GM23248 (cell line): ENCODE measurements around the gene DHX40. TPM values are rescaled to one million over a fixed set of nuclear protein-coding genes. Genes with fewer than 3 reads are reported as not detected.
"Not testable (repeated sequence)": the region's sequence is repeated elsewhere in the genome, so short reads cannot be mapped to it uniquely, and the experiment has no call there.

Experiments
- DNase-seq: peaks from one replicate; pipeline ENCODE4 v3.0.0-alpha.2; 2015
- H2AFZ ChIP-seq: fragments of 200-600 bp; sonication (generic); 2 replicates; pipeline ENCODE4 v1.6.1; 2016; ENCODE audit warnings: antibody characterized with exemption
- H3F3A ChIP-seq: fragments of 200-600 bp; sonication (generic); 2 replicates; pipeline ENCODE4 v1.6.1; 2016; ENCODE audit warnings: mild to moderate bottlenecking, antibody characterized with exemption, mixed run types; ENCODE audit not compliant: insufficient read depth
- H3K27ac ChIP-seq: fragments of 200-600 bp; sonication (generic); 2 replicates; pipeline ENCODE4 v1.5.1; 2016; ENCODE audit warnings: mild to moderate bottlenecking
- H3K27me3 ChIP-seq: fragments of 200-600 bp; sonication (generic); replicated peaks from 2 replicates; pipeline ENCODE4 v1.6.1; 2016; ENCODE audit warnings: mild to moderate bottlenecking; ENCODE audit not compliant: insufficient read depth
- H3K36me3 ChIP-seq: fragments of 200-600 bp; sonication (generic); 2 replicates; pipeline ENCODE4 v1.6.1; 2016; ENCODE audit warnings: low read depth, mild to moderate bottlenecking
- H3K4me1 ChIP-seq: fragments of 200-600 bp; sonication (generic); 2 replicates; pipeline ENCODE4 v1.6.1; 2016; ENCODE audit warnings: mild to moderate bottlenecking; ENCODE audit not compliant: insufficient read depth
- H3K4me2 ChIP-seq: fragments of 200-600 bp; sonication (generic); one replicate; pipeline ENCODE4 v1.6.1; 2016; ENCODE audit warnings: mild to moderate bottlenecking; ENCODE audit not compliant: unreplicated experiment
- H3K4me3 ChIP-seq: fragments of 200-600 bp; sonication (generic); 2 replicates; pipeline ENCODE4 v1.5.1; 2016; ENCODE audit warnings: mild to moderate bottlenecking
- H3K79me2 ChIP-seq: fragments of 200-600 bp; sonication (generic); 2 replicates; pipeline ENCODE4 v1.6.1; 2016; ENCODE audit warnings: mild to moderate bottlenecking; ENCODE audit not compliant: insufficient read depth
- H3K9ac ChIP-seq: fragments of 200-600 bp; sonication (generic); 2 replicates; pipeline ENCODE4 v1.6.1; 2016; ENCODE audit warnings: mild to moderate bottlenecking
- H3K9me2 ChIP-seq: fragments of 200-600 bp; sonication (generic); 2 replicates; pipeline ENCODE4 v1.6.1; 2016; ENCODE audit warnings: mixed run types, mild to moderate bottlenecking, moderate library complexity; ENCODE audit not compliant: insufficient read depth
- H3K9me3 ChIP-seq: fragments of 200-600 bp; sonication (generic); one replicate; pipeline ENCODE4 v1.6.1; 2017; ENCODE audit warnings: low read depth
- H4K20me1 ChIP-seq: fragments of 200-600 bp; sonication (generic); 2 replicates; pipeline ENCODE4 v1.6.0; 2016; ENCODE audit not compliant: insufficient read depth
- EZH2 ChIP-seq: fragments of 200-600 bp; sonication (generic); IDR thresholded peaks from 2 replicates; pipeline ENCODE4 v1.6.1; 2018; ENCODE audit warnings: antibody characterized with exemption, mild to moderate bottlenecking; ENCODE audit not compliant: insufficient read depth, poor library complexity, severe bottlenecking
- EZH2phosphoT487 ChIP-seq: fragments of 200-600 bp; sonication (generic); IDR thresholded peaks from 2 replicates; pipeline ENCODE4 v1.6.1; 2018; ENCODE audit warnings: antibody characterized with exemption, moderate library complexity, mild to moderate bottlenecking, low read depth; ENCODE audit not compliant: insufficient read depth
- WGBS, 2 experiments: methylation state at CpG; one replicate each; pipeline ENCODE4 v1.1.6; 2015 to 2017; ENCODE audit warnings: low lambda C conversion rate in 2 of 2, low coverage in 1 of 2; ENCODE audit errors: missing lambda C conversion rate in 2 of 2; 5-methylcytosine and 5-hydroxymethylcytosine counted together
- in situ Hi-C: fragments of 300-500 bp; cut with MboI; formaldehyde crosslinking; loops from 2 replicates; pipeline ENCODE4 v1.15.0; 2020
- polyA plus RNA-seq: library from polyadenylated mRNA; unstranded; fragments of >200 nt; fragmentation: Nextera tagmentation; extraction: Ambion mirVana; gene quantifications from 2 replicates; pipeline ENCODE4 v1.2.1, GENCODE V29; 2016
- total RNA-seq: library from RNA; depleted of rRNA; stranded (reverse); fragments of >200 nt; shearing (Covaris generic); gene quantifications from 2 replicates; pipeline ENCODE4 v1.2.3, GENCODE V29; 2014

DHX40 gene
- total and polyA plus RNA-seq, 2 experiments from 2014 or later, result 18.9 to 68.5 TPM

DNA sequence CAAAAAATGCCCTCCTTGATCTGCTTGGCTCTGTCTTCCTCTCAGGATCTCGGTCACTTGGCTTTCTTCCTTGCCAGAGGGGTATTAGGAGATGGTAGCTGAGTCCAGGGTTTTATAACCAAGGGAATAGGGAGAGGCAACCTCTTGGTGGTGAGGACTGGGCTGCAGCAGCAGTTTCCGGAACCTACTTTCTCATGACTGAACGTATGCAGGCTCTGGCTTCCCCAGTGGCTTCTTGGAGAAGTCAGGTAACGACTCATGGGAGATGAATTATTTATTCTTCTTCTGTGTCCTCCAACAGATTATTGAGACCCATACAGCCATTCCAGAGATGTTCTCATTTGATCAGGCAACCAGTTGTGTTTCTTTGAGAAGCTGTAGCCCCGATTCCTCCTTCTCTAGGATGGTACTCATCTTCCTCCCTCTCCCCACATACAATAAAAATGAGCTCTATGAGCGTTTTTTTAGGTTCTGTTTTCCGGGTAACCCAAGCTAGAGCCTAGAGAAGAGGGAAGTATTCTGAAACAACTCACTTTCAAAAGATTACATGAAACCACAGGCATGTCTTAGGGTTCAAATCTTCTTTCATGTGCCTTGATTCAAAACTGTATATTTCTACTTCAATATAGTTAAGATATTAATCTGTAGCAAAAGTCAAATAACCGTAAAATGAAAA is 22.3 kb upstream of the DHX40 start:
- H3K4me3 ChIP-seq, result no peak overlapping the region
- H3K9ac ChIP-seq, result no peak overlapping the region
- H3K4me2 ChIP-seq, result no peak overlapping the region
- no peaks in the 10 kb centered on the region for H3K79me2 ChIP-seq
- in situ Hi-C loops, result no loop called here
- no peaks in the 10 kb centered on the region for H3K36me3 ChIP-seq
- H3F3A ChIP-seq, result no peaks in the 10 kb centered on the region
- WGBS, 2 experiments, result 64 to 66% methylated on average over 8 of the region's 8 CpGs
- no peak for DNase-seq
- H3K27me3 ChIP-seq, result peaks cover 15% of the 10 kb centered on the region
- H3K9me2 ChIP-seq, result no peaks in the 10 kb centered on the region
- H2AFZ ChIP-seq, result no peak overlapping the region
- H3K9me3 ChIP-seq, result no peaks in the 10 kb centered on the region
- no peaks in the 10 kb centered on the region for H3K4me1 ChIP-seq
- no peak overlapping the region for H3K27ac ChIP-seq
- no peaks in the 10 kb centered on the region for H4K20me1 ChIP-seq
- TF ChIP-seq EZH2phosphoT487, result no peak
- TF ChIP-seq EZH2, result no peak

DNA sequence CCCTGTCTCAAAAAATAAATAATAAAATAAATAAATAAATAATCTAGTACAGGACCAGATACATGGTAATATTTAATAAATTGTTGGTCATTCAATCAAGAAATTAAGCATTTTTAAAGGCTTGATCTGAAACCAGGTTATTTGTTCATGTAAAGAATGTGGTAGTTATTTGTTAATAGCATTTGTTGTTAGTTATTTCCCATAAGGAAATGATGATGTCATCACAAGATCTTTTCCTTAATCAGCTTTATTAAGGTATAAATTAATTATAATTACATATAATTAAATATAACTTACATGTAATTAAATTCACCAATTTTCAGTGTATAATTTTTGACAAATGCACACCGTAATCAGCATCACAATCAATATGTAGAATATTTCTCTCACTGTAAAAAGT is 19.5 kb upstream of the DHX40 start:
- TF ChIP-seq EZH2phosphoT487 (no peak), EZH2 (no peak)
- Histone ChIP-seq H3K4me3 (no peak overlapping the region), H3K27ac (no peak overlapping the region), H3K4me2 (no peak overlapping the region), H3K9ac (no peak overlapping the region), H3K79me2 (no peaks in the 10 kb centered on the region), H3K36me3 (no peaks in the 10 kb centered on the region), H3F3A (no peaks in the 10 kb centered on the region), H3K4me1 (no peaks in the 10 kb centered on the region), H3K27me3 (peaks cover 7% of the 10 kb centered on the region; the same call in 1 of the 2 replicates), H2AFZ (no peak overlapping the region), H4K20me1 (no peaks in the 10 kb centered on the region), H3K9me3 (no peaks in the 10 kb centered on the region), H3K9me2 (no peaks in the 10 kb centered on the region)
- in situ Hi-C loops, result no loop called here
- 70 to 75% methylated on average over 1 of the region's 1 CpG for WGBS, 2 experiments
- DNase-seq, result no peak

GRCh38 chr17:59547131-59547915 is 18.1 kb upstream of the DHX40 start:
- H3K27me3 ChIP-seq, result peaks cover 7% of the 10 kb centered on the region; the same call in 1 of the 2 replicates
- DNase-seq, result no peak
- 43 to 53% methylated on average over 9 of the region's 9 CpGs for WGBS, 2 experiments
- no peak overlapping the region for H3K27ac ChIP-seq
- no peak overlapping the region for H3K4me3 ChIP-seq
- H3K4me2 ChIP-seq, result no peak overlapping the region
- H3F3A ChIP-seq, result no peaks in the 10 kb centered on the region
- H3K9ac ChIP-seq, result no peak overlapping the region
- no peaks in the 10 kb centered on the region for H3K4me1 ChIP-seq
- no peaks in the 10 kb centered on the region for H3K79me2 ChIP-seq
- no peaks in the 10 kb centered on the region for H3K9me2 ChIP-seq
- H2AFZ ChIP-seq, result peak overlapping the region; percentile 65
- H4K20me1 ChIP-seq, result no peaks in the 10 kb centered on the region
- no peaks in the 10 kb centered on the region for H3K36me3 ChIP-seq
- in situ Hi-C loops, result no loop called here
- H3K9me3 ChIP-seq, result no peaks in the 10 kb centered on the region
- TF ChIP-seq EZH2, result no peak
- TF ChIP-seq EZH2phosphoT487, result no peak

DNA sequence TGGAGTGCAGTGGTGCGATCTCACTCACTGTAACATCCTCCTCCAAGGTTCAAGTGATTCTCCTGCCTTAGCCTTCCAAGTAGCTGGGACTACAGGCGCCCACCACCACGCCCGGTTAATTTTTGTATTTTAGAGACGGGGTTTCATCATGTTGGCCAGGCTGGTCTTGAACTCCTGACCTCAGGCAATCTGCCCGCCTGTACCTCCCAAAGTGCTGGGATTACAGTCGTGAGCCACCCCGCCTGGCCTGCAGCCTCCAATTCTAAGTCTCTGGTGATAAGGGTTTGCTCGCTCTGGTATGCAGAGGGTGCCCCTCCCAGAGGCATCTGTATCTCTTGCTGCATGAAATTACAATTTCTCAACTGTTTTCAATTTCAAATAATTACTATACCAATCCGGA is 16.4 kb upstream of the DHX40 start:
- H3K4me3 ChIP-seq, H3K9me2 ChIP-seq, H3K4me2 ChIP-seq, H3F3A ChIP-seq, H3K36me3 ChIP-seq, H3K27me3 ChIP-seq, H3K27ac ChIP-seq, DNase-seq, H3K4me1 ChIP-seq, H3K9ac ChIP-seq, H3K9me3 ChIP-seq, in situ Hi-C loops, H2AFZ ChIP-seq, H4K20me1 ChIP-seq, H3K79me2 ChIP-seq: not testable (repeated sequence)
- WGBS, 2 experiments, result 61 to 66% methylated on average over 10 of the region's 10 CpGs
